Activated T-cell treated with anti-CD3 and anti-CD28 coated beads for 1 hour (primary cell): ENCODE data around the gene TRPM8.
"Not testable (repeated sequence)": the region's sequence is repeated elsewhere in the genome, so short reads cannot be mapped to it uniquely, and the experiment has no call there.

Source experiments
- DNase-seq: peaks from one replicate; pipeline ENCODE4 v3.0.0-alpha.2; 2020; ENCODE audit warnings: low read depth

The TRPM8 gene

DNA sequence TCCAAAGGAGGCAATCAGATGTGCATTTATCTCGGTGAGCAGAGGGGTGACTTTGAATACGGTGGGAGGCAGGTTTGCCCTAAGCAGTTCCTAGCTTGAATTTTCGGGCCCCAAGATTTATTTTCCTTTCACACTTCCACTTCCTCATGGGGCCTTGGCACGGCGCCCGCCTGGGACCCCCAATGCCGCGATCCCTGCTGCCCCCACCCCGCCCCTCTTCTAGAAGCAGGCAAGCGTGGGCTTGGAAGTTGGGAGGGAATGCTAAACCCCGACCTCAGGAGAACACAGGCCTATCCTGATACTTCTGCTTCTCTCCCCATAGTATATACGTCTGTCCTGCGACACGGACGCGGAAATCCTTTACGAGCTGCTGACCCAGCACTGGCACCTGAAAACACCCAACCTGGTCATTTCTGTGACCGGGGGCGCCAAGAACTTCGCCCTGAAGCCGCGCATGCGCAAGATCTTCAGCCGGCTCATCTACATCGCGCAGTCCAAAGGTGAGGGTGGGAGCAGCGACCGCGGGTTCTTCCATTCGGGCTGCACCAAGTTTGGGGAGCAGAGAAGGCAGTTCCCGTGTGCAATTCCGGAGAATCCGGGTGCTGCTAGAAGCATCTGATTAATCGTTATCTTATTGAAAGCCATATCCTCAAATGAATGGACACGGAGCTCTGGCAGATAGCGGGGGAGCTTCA, 21.6 kb downstream of the TRPM8 start:
- no peak for DNase-seq

DNA sequence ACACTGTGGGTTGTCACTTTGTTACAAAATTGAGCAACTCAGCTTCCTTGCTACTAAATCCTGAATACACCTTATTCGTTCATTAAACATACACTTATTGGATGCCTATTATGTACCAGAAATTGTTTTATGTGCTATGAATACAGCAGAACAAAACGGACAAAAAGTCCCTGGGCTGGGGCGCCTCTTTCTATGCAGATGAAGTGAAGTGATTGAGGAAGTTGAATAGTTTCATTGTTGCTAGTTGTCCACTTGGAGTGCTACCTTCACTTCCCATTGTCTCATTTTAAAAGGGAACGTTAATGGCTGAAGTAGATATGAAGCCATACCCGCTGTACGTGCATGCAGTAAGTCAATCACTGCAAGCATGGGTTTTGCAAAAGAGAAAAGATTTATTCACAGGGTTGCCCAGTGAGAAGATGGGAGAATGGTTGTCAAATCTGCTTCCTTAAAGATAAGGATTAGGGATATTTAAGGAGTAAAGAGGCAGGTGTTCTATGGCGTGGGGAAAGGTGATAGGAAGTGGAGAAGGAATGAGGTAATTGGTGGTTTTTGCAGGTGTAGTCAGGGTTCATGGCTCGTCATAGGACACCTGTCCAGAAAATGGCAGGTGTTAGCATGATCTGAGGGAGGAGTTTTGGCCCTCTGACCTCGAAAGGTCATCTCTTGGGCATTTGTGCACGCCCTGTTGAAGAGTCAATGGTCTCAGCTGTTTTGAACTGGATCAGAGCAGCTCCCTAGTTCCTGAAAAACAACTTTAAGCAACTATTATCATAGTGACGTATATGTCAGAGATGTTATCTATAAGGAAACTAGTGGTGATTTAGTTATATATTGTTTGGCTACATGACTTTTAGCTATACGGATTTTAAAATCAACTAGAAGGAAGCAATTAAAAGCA, 23.5 kb downstream of the TRPM8 start:
- no peak for DNase-seq

DNA sequence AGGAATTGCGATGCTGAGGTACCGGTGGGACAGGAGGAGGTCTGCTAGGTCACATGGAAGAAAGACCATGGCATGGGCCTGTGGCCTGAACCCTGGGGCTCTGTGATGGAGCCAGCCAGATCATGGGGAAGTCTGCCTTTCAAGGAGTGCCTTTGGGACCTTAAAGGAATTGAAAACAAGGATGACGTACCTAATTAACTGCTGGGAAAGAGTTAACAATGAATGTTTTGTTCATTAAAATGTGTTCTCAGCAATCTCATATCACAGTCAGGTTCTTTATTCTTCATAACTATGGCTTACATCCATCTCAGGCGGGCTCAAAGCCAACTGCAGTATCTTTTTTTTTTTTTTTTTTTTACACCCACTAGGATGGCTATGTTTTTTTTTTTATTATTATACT, 25.6 kb downstream of the TRPM8 start:
- DNase-seq = no peak

DNA sequence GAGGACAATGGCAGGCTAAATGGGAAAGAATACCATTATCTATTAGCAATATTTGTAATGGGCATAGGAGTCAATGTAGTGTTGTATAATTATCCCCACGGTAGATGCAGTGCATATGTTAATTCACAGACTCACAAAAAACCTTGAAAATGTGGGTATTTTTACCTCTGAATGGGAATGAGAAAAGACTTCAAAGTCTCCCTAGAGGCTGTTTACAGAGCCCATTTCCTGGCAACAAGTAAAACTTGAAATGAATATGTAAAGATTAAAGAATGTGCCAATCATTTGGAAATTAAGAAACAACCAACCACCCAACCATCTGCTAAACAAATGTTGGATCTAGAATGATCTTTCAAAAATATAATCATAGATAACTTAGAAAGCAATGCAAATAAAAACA, 27.1 kb downstream of the TRPM8 start:
- no peak for DNase-seq

DNA sequence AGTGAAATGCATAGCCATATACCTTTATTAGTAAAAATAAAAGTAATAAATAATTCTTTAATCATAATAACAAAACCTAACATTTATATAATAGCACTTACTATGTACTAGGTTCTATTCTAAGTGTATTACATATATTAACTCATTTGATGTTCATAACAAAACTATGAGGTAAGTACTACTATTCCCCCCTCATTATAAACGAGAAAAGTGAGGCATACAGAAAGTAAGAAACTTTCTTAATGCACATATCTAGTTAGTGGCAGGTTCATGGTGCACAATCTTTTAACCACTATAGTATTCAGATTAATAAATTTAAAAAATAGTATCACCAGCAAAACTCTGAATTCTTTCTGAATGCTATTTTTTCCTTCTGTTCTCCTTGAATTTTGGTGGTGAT, 27.5 kb downstream of the TRPM8 start:
- no peak for DNase-seq

DNA sequence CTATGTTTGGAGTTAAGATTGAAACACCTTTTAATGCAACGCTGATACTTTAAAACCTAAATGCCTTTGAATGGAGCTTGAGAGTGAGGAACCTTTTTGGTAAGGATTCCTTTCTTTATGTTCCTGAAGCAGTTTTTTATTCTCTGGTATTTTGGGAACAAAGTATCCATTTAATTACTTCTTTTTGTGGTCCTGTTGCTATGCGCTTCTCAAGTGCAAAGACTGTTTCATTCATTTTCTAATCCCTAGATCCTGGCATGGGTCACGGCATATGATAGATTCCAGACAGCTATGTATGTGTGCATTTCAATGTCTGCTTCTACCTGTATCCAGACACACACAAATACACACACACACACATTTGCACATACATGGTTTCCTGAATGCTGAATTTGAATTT, 28.0 kb downstream of the TRPM8 start:
- DNase-seq = no peak

DNA sequence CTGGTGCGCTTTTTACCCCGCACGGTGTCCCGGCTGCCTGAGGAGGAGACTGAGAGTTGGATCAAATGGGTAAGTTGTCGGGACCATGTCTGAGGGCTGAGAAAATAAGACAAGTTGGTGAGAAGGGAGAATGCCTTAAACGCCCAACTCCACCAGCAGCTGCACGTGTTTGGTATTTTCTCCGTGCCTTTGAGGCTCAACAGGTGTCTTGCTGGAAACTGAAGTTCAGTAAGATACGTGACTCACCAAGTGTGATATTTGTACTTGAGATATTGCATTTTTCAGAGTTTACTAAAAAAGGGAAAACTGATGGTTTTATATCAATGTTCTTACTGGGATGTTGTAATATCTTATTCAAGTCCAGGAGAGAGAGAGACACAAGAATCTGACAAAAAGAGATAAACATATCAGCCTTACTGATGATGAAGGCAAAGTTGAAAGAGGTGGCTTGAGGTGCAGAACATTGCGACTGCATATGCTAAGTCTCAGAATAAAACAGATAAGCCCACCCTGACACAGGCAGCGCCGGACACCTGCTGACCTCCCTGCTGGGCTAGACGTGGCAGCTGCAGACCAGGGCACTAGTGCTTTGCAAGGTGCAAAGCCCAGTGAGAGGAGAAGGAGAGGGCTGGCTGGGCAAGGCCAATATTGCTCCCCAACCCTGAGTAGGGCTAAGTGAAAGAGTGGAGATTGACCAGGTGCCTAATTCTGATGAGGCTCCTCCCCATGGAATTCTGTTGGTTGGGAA, 33.1 kb downstream of the TRPM8 start:
- DNase-seq = no peak

DNA sequence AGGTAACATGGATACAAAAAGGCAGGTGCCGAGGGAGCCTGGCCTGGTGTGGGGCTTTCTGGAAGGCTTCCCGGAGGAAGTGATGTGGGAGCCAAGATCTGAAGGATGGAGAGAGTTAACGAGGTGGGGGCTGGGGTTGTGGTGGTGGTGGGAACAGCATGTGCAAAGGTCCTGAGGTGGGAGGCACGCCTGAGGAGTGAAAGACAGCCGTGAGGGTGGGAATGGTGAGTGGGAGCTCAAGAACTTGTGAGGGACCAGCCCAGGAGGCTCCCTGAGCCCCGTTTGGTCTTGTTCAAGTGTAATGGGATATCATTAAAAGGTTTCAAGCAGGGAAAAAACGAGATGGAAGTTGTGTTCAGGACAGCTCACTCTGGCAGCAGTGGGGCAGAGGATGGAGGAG, 35.2 kb downstream of the TRPM8 start:
- DNase-seq = no peak

DNA sequence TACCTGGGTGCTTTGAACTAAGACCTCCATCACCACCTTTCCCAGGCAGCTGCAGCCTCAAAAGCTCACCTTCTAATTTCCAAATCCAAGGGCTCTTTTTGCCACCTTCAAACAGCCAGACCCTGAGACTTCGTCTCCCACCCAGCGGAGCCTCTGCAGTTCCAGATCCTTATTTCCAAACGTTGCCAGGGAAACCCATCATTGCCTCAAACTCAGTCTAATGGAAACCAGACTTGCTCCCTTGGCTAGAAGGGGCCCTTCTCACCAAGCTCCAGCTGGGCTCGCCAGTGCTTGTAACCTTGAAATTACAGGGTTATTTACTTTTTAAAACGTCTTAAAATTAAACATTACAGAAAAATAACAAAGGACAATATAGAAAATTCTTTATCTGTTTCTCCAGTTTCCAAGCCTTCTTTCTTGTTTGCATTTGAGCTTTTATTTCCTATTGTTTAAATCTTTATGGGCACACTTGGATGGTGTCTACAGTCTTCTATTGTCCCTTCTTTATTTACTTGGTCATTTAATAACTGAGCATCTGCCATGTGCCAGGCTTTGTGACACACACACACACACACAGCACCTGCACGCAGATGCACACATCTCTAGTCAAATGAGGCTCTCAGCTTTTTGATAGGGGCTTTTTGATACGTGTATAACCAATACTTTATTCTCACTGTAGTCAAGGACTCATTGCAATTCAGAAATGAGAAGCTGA, 36.1 kb downstream of the TRPM8 start:
- no peak for DNase-seq

DNA sequence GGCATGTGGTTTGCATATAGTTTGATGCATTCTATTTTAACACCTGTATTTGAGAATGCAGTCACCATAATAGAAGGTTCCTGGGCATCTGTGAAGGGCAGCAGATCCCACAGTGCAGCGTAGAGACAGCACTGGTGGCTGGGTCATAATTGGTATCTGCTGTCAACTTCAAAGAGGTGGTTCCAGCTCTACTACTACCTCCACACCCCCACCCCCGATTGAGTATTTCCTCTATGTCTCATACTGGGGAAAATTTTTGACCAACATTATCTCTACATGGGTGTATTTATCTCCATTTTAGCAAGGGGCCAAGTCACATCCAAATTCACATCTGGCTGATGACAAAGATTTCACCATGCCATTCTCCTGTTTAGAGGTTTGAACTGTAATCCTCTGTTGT, 43.0 kb downstream of the TRPM8 start:
- DNase-seq = no peak

DNA sequence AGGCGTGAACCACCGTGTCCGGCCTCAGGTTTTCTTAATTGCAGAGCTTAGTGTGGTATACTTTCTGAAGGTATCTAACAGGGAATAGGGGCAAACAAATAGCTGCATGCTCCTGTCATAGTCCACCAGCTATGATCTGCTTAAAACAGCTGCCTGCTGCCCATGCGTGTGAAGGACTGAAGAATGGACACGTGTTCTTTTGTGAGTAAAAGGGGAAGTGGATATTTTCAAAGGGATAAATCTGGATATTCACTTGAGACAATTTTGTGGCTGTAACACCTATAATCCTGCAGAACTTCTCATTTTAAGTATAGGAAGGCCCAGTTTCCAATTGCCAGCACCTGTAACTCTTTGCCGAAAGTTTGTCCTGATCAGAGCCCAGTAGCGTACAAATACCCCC, 44.7 kb downstream of the TRPM8 start:
- DNase-seq = no peak

DNA sequence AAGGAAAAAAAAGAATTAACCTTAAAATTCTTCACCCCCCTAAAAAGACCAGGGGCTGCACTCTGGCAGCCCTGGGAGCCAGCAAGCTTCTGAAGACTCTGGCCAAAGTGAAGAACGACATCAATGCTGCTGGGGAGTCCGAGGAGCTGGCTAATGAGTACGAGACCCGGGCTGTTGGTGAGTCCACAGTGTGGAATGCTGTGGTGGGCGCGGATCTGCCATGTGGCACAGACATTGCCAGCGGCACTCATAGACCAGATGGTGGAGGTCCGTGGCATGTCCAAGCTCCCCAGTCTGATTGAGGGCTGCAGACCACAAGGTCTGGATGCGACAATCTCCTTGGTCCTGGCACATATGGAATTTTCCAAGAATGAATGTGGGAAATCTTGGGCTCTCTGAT, 47.4 kb downstream of the TRPM8 start:
- DNase-seq = no peak

DNA sequence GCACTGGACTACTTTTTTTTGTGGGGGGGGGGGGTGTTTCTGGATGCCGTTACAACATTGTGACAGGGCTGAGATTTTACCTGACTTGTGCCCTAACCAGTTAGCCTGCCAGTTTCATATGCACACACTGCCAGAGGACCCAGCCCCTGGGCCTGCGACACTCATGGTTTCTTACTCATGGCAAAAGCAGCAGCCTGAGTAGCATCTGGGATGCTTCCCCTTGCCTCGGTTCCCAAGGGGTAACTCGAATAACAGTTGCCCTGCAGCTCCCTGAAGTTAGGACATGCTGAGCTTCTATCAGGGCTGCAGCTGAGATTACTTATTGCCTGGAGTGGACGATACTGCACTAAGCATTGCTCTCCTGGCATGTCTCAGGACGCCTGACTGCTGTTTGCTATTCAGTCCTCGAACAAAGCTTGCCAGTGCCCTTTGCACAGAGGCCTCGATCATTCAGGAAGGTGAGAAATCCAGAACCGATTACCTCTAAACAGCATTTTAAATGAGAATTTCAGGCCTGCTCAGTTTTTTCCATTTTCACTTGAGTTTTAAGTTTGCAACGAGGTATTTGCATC, 47.9 kb downstream of the TRPM8 start:
- DNase-seq = no peak

DNA sequence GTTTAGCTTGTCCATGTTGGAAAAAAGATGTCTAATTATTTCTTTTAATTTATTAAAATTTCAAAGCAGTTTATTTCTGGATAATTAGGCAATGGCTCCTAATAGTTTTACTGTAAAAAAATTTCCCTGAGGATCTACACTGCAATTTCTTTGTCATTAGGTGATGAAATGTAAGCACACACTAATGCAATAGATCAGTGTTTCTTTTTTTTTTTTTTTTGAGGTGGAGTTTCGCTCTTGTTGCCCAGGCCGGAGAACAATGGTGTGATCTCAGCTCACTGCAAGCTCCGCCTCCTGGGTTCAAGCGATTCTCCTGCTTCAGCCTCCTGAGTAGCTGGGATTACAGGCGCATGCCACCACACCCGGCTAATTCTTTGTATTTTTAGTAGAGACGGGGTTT, 48.5 kb downstream of the TRPM8 start:
- DNase-seq = not testable (repeated sequence)

DNA sequence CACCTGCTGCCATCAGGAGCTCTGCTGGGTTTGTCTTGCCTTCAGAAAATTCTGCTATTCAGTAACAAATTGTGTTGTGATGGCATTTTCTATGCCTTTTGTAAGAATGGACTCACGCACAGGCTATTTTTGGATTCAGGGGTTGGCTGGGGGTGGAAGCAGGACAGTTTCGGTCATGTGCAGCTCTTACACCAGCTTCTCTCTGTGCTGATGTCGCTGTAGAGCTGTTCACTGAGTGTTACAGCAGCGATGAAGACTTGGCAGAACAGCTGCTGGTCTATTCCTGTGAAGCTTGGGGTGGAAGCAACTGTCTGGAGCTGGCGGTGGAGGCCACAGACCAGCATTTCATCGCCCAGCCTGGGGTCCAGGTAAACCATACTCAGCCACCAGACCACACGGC, 49.2 kb downstream of the TRPM8 start:
- DNase-seq = no peak

DNA sequence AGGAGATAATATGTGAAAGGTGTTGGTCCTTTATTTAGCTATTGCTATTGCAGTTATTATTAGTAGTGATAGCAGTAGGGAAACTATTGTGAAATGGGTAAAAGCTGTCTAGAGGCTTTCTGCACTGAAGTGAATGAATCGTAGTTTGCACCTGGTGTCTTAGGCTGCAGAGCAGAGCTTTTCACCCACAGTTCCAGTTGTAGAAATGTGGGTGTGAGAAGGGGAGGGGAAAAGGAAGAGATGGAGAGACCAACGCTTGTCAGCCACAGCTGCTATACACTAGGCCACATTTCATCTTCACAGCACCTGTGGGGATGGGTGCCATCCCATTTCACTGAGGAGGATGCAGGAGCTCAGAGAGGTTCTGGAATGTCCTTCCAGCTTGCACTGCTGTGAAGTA, 50.0 kb downstream of the TRPM8 start:
- DNase-seq = no peak

DNA sequence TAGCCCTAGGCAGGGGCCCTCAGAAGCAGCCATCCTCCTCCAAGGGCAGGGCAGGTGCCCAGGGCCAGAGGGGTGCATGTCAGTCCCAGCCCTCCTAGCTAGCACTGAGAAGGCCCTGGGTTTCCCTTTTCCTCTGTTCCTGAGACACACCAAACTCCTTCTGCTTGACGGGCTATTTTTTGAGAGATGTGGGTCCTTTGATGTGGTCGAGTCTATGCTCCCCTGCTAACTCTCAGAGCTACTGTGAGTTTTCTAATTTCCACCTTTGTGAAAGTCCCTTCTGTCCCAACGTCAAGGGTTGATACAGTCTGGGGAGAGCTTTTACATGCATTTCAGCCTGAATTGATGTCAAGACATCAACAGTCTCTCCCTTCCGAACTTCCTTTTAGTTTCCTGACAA, 51.4 kb downstream of the TRPM8 start:
- no peak for DNase-seq

DNA sequence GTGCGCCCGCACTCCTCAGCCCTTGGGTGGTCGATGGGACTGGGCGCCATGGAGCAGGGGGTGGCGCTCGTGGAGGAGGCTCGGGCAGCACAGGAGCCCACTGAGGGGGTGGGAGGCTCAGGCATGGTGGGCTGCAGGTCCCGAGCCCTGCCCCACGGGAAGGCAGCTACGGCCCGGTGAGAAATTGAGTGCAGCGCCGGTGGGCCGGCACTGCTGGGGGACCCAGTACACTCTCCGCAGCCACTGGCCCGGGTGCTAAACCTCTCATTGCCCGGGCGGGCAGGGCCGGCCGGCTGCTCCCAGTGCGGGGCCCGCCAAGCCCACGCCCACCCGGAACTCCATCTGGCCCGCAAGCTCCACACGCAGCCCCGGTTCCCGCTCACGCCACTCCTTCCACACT, 55.3 kb downstream of the TRPM8 start:
- DNase-seq = not testable (repeated sequence)

DNA sequence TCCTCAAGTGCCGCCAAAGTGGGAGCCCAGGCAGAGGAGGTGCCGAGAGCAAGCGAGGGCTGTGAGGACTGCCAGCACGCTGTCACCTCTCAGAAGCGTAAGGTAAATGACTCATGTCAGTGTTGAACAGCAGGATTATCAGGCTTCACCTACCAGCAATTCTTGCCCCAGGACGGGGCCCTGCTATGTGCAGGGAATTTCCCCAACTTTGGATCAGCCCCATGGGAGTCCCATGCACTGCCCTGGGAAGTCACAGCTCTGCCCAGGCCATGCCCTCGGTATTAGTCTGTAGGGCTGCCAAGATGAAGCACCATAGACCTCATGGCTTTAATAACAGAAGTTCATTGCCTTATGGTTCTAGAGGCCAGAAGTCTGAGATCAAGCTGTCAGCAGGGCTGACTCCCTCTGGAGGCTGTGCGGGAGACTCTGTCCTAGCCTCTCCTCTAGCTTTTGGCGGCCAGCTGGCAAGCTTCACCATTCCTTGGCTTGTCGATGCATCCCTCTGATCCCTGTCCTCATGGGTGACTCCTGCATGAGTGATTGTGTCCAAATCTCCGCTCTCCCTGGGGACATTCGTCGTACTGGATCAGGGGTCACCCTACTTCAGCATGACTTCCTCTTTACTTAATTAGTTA, 55.9 kb downstream of the TRPM8 start:
- no peak for DNase-seq

DNA sequence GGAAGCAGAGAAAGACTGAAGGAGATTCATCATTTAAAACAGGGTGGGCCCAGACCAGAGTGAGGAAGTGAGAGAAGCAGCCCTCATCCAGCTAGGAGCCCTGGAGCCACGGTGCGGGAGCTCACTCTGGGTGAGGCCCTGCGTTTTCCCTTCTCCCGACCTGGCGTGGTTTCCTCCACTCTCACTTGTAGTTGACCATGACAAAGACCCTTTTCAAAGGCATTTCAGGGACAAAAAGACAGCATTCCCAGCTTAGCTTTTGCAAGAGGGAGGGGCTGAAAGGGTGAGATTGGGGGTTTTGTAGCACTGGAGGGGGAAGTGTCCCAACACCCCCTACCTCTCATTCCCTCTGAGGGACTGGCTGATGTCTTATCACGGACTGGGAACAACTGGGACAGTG, 56.6 kb downstream of the TRPM8 start:
- no peak for DNase-seq

DNA sequence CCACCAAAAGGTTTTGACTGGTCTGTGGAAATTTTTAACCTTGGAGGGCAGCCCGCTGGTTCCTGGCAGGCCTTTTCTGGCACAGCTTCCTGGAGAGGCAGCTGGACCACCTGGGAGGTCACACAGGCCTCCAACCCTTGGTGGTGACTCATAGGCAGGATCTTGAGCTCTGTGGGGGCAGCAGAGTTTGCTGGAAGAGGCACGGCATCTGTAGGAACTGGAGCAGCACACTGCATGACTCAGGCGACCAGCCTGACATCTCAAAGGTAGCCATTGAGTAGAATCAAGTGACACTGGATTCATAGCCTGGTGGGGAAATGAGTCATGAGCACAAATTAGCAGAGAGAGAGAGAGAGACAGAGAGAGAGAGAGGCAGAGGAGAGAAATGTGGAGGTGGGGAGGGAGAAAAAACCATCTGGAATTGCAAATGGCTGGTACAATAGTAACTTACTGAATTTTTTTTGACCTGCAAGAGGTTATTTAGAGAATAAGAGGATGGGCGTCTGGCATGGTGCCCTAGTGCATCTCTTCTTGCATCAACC, 57.4 kb downstream of the TRPM8 start:
- no peak for DNase-seq
